ENCODE results near the gene AARS2. TPM values are rescaled to one million over a fixed set of nuclear protein-coding genes. Genes with fewer than 3 reads are reported as not detected.

AARS2 gene
- total and polyA plus RNA-seq, 12 donors, result 5.3 to 15.9 (median 9.7) TPM

DNA sequence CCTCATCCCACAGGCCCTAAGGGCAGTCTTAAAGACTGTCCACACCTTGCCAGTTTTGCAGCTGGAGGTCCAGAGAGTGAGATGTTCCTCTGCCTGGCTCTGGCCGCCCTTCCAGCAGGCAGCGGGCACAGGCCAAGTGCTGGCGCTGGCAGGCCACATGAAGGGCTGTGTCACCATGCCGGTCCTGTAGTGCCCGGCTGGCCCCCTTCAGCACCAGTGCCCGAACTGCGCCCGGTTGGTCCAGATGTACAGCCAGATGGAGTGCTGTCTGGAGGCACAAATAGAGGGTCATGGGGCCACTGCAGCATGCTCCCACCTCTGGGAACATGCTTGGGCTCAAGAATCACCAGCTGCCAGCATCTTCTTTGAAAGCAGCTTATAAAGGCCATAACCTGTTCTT, 51.6 kb downstream of the AARS2 start:
- no peak overlapping the region for H3K4me3 ChIP-seq
- no peaks in the 10 kb centered on the region for H3K9me3 ChIP-seq (replicated peaks in 1 of 3)
- peaks cover 27 to 36% of the 10 kb centered on the region in 2 donors for H3K4me1 ChIP-seq (replicated peaks in 1 of 2)
- DNase-seq, result no peak
- no peak overlapping the region for H3K27ac ChIP-seq
- TF ChIP-seq POLR2A (IDR thresholded peaks at IDR 0.05), result no peak
- TF ChIP-seq, protein P1, sequence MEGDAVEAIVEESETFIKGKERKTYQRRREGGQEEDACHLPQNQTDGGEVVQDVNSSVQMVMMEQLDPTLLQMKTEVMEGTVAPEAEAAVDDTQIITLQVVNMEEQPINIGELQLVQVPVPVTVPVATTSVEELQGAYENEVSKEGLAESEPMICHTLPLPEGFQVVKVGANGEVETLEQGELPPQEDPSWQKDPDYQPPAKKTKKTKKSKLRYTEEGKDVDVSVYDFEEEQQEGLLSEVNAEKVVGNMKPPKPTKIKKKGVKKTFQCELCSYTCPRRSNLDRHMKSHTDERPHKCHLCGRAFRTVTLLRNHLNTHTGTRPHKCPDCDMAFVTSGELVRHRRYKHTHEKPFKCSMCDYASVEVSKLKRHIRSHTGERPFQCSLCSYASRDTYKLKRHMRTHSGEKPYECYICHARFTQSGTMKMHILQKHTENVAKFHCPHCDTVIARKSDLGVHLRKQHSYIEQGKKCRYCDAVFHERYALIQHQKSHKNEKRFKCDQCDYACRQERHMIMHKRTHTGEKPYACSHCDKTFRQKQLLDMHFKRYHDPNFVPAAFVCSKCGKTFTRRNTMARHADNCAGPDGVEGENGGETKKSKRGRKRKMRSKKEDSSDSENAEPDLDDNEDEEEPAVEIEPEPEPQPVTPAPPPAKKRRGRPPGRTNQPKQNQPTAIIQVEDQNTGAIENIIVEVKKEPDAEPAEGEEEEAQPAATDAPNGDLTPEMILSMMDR (IDR thresholded peaks at IDR 0.05), result no peak
- 94 to 100% (median 94%) methylated on average over 6 to 8 of the region's 8 CpGs; no CpG with 5 or more reads in 1 of the 4 donors for WGBS, 4 donors
- H3K27me3 ChIP-seq, result no peaks in the 10 kb centered on the region
- intact Hi-C loops (cut with DNase I), result no loop called here
- peaks cover 0 to 6% of the 10 kb centered on the region in 2 donors for H3K36me3 ChIP-seq (replicated peaks in 1 of 2)

DNA sequence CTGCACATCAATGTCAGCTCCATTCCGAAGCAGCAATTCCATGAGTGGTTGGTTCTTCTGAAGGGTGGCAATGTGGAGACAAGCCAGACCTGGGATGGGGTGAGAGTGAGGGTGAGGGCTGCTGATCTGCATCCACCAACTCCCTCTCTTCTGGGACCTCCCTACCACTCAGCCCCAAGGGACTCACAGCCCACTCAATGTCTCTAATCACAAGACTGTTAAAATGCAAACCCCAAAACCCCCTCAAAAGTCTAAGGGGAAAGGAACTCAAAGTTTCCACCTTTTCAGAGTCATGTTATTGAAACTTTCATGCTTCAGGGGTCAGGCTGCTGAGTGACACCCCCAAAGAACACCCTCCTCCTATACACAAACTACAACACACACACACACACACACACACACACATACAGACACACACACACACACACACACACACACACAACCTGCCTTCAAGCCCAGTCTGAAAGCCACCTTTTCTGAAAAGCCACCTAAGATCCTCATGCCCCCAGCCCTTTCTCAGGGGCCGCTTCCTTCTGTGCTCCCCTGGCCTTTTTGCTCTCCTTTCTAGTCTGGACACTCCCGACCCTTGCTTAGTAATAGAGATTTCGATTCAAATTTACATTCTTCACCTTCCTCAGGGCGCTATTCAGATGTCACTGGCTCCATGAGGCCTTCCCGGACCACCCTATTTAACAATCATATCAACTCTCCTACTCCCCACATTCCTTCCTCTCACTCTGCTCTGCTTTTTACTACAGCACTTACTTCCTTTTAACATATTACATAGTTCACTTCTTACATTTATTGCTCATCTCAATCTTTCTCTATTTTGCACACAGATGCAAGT, 52.5 kb downstream of the AARS2 start:
- intact Hi-C loops (cut with DNase I), result no loop called here
- no peak for DNase-seq
- TF ChIP-seq, protein P1 (IDR thresholded peaks at IDR 0.05), result no peak
- TF ChIP-seq POLR2A (IDR thresholded peaks at IDR 0.05), result no peak
- no peak overlapping the region for H3K4me3 ChIP-seq
- H3K36me3 ChIP-seq (replicated peaks in 1 of 2), result peaks cover 0 to 6% of the 10 kb centered on the region in 2 donors
- H3K4me1 ChIP-seq (replicated peaks in 1 of 2), result peaks cover 33 to 43% of the 10 kb centered on the region in 2 donors
- H3K27me3 ChIP-seq, result no peaks in the 10 kb centered on the region
- no peak overlapping the region for H3K27ac ChIP-seq
- WGBS, 4 donors, result 88 to 92% (median 90%) methylated on average over 6 of the region's 6 CpGs
- no peaks in the 10 kb centered on the region for H3K9me3 ChIP-seq (replicated peaks in 1 of 3)

DNA sequence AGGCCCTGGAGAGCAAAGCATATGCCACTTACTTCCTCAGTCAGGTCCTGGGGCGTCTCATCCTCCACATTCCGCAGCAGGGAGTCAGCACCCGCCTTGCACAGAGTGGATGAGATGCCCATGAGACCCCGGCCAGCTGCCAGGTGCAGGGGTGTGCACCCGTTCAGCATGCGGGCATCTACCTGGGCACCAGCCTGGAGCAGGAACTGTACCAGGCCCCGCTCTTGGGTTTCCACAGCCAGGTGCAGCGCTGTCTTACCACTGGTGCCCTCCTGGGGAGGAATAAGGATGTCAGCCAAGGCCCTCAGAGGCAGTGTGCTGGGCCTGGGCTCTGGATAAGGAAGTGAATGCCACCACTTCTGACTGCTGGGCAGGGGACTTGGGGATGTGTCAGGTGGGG, 53.1 kb downstream of the AARS2 start:
- Histone ChIP-seq H3K4me1 (replicated peaks in 1 of 2) (peaks cover 33 to 43% of the 10 kb centered on the region in 2 donors), H3K27me3 (no peaks in the 10 kb centered on the region), H3K4me3 (no peak overlapping the region), H3K9me3 (replicated peaks in 1 of 3) (no peaks in the 10 kb centered on the region), H3K27ac (no peak overlapping the region), H3K36me3 (replicated peaks in 1 of 2) (peaks cover 0 to 12% of the 10 kb centered on the region in 2 donors)
- WGBS, 4 donors, result 94 to 95% (median 94%) methylated on average over 4 to 8 of the region's 8 CpGs; no CpG with 5 or more reads in 1 of the 4 donors
- DNase-seq, result no peak
- TF ChIP-seq, protein P1 (IDR thresholded peaks at IDR 0.05), result no peak
- TF ChIP-seq POLR2A (IDR thresholded peaks at IDR 0.05), result no peak
- intact Hi-C loops (cut with DNase I), result no loop called here

DNA sequence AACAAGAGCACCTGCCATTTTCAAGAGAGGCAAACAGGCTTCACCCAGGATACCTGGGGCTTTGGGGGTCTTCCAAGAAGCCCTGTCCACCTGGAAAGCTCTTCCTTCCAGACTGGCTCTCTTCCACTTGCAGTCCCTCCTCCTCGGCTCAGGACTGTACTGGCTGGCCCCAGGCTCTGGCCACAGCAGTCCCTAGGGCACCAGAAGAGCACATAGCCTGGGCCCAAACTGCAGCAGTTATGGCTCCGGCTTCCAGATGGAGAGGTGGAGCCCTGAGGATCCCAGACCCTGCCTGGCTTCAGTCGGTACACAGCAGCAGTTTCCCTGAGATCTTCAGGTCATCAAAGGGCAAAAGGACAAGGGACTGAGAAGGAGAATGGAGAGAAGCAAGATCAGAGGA, 54.2 kb downstream of the AARS2 start:
- intact Hi-C loops (cut with DNase I), result no loop called here
- no peak for DNase-seq
- no peaks in the 10 kb centered on the region for H3K27me3 ChIP-seq
- TF ChIP-seq POLR2A (IDR thresholded peaks at IDR 0.05), result no peak
- WGBS, 4 donors, result 86 to 97% (median 91%) methylated on average over 3 of the region's 3 CpGs
- H3K36me3 ChIP-seq (replicated peaks in 1 of 2), result peaks cover 0 to 23% of the 10 kb centered on the region in 2 donors
- no peaks in the 10 kb centered on the region for H3K9me3 ChIP-seq (replicated peaks in 1 of 3)
- peaks cover 22 to 35% of the 10 kb centered on the region in 2 donors for H3K4me1 ChIP-seq (replicated peaks in 1 of 2)
- H3K27ac ChIP-seq, result no peak overlapping the region
- no peak overlapping the region for H3K4me3 ChIP-seq

All from adrenal gland (tissue), 12 donors.